Calu3 (cell line): ENCODE measurements around the gene MTMR12. TPM values are rescaled to one million over a fixed set of nuclear protein-coding genes. Genes with fewer than 3 reads are reported as not detected.
A peak's percentile ranks its signal among the peaks of the same experiment; 100 is the strongest.

Experiments used
- BruUV-seq: library from RNA; stranded (reverse); fragments of 400-500 nt; replicated peaks from 2 replicates; lab custom pipeline; 2021; lab: Mats Ljungman, UMichigan
- CTCF ChIA-PET: fragments of 300-600 bp; sonication (Branson Sonifier 250); formaldehyde crosslinking; loops from one replicate; lab custom pipeline; 2022; ENCODE audit warnings: antibody characterized with exemption; lab: Charles Lee
- DNase-seq: peaks from one replicate; pipeline ENCODE4 v3.0.0; 2022
- H3K27ac Mint-ChIP-seq: one replicate; pipeline ENCODE4 v1.8.0; 2022; ENCODE audit warnings: mixed read lengths; ENCODE audit not compliant: unreplicated experiment
- H3K27me3 Mint-ChIP-seq: one replicate; pipeline ENCODE4 v1.8.0; 2022; ENCODE audit warnings: mixed read lengths; ENCODE audit not compliant: unreplicated experiment
- H3K36me3 Mint-ChIP-seq: one replicate; pipeline ENCODE4 v1.8.0; 2022; ENCODE audit warnings: mild to moderate bottlenecking, moderate library complexity, mixed read lengths; ENCODE audit not compliant: insufficient read depth, unreplicated experiment
- H3K4me1 Mint-ChIP-seq: one replicate; pipeline ENCODE4 v1.8.0; 2022; ENCODE audit warnings: mild to moderate bottlenecking, low read depth, mixed read lengths; ENCODE audit not compliant: unreplicated experiment
- H3K4me3 Mint-ChIP-seq: one replicate; pipeline ENCODE4 v1.8.0; 2022; ENCODE audit warnings: mild to moderate bottlenecking, low read depth, moderate library complexity, mixed read lengths; ENCODE audit not compliant: unreplicated experiment
- H3K9me3 Mint-ChIP-seq: one replicate; pipeline ENCODE4 v1.8.0; 2022; ENCODE audit warnings: low read depth, mixed read lengths; ENCODE audit not compliant: unreplicated experiment
- CTCF ChIP-seq: fragments of 200-600 bp; IDR thresholded peaks from one replicate; pipeline ENCODE4 v1.8.0; 2022; ENCODE audit warnings: antibody characterized with exemption; ENCODE audit not compliant: unreplicated experiment
- intact Hi-C: fragments of 100-400 bp; cut with micrococcal nuclease; formaldehyde crosslinking; loops from one replicate; pipeline ENCODE4 v1.10.0; 2022; ENCODE audit not compliant: unreplicated experiment
- total RNA-seq: library from RNA; stranded (reverse); gene quantifications from 2 replicates; pipeline ENCODE4 v1.2.3, GENCODE V29; 2022

The MTMR12 gene
- total RNA-seq, 1 experiment from 2014 or later = 42.7 TPM

GRCh38 chr5:32307769-32308194 is 5.0 kb downstream of the MTMR12 start:
- Mint-ChIP-seq H3K4me3 (no peak overlapping the region), H3K9me3 (no peaks in the 10 kb centered on the region), H3K4me1 (peaks cover 71% of the 10 kb centered on the region), H3K27ac (no peak overlapping the region), H3K27me3 (no peaks in the 10 kb centered on the region), H3K36me3 (peaks cover 46% of the 10 kb centered on the region)
- no peak for DNase-seq
- CTCF ChIA-PET = interaction anchor here (0.6 to 1.2 kb wide), 3 partner anchors 24 to 1128 kb away, joined by 3 to 5 read pairs (median 5); no protein-coding TSS in a partner anchor
- BruUV-seq = no TSS peak
- TF ChIP-seq CTCF = no peak
- intact Hi-C loops = no loop called here

- H3K27ac Mint-ChIP-seq = no peak overlapping the region
- intact Hi-C loops = no loop called here
- CTCF ChIA-PET = no interaction called here
- H3K9me3 Mint-ChIP-seq = no peaks in the 10 kb centered on the region
- H3K27me3 Mint-ChIP-seq = no peaks in the 10 kb centered on the region
- no peak overlapping the region for H3K4me3 Mint-ChIP-seq
- BruUV-seq = no TSS peak
- DNase-seq = no peak
- peaks cover 77% of the 10 kb centered on the region for H3K4me1 Mint-ChIP-seq
- H3K36me3 Mint-ChIP-seq = peaks cover 42% of the 10 kb centered on the region
- TF ChIP-seq CTCF = no peak
These were observed 8.1 kb downstream of the MTMR12 start for GRCh38 chr5:32304622-32305021.

GRCh38 chr5:32303755-32304120 is 9.0 kb downstream of the MTMR12 start:
- Mint-ChIP-seq H3K4me3 (peak overlapping the region; percentile 52), H3K9me3 (no peaks in the 10 kb centered on the region), H3K27me3 (no peaks in the 10 kb centered on the region), H3K4me1 (peaks cover 75% of the 10 kb centered on the region), H3K27ac (peak overlapping the region; percentile 91), H3K36me3 (peaks cover 39% of the 10 kb centered on the region)
- no peak for DNase-seq
- BruUV-seq = no TSS peak
- CTCF ChIA-PET = interaction anchor here (0.7 to 1.3 kb wide), 4 partner anchors 9 to 70 kb away, joined by 3 to 7 read pairs (median 4); partner anchors contain the start of gene MTMR12
- intact Hi-C loops = loop anchor here (2.0 kb wide), 1 partner anchor 71 kb away; no protein-coding TSS in a partner anchor
- TF ChIP-seq CTCF = no peak

DNA sequence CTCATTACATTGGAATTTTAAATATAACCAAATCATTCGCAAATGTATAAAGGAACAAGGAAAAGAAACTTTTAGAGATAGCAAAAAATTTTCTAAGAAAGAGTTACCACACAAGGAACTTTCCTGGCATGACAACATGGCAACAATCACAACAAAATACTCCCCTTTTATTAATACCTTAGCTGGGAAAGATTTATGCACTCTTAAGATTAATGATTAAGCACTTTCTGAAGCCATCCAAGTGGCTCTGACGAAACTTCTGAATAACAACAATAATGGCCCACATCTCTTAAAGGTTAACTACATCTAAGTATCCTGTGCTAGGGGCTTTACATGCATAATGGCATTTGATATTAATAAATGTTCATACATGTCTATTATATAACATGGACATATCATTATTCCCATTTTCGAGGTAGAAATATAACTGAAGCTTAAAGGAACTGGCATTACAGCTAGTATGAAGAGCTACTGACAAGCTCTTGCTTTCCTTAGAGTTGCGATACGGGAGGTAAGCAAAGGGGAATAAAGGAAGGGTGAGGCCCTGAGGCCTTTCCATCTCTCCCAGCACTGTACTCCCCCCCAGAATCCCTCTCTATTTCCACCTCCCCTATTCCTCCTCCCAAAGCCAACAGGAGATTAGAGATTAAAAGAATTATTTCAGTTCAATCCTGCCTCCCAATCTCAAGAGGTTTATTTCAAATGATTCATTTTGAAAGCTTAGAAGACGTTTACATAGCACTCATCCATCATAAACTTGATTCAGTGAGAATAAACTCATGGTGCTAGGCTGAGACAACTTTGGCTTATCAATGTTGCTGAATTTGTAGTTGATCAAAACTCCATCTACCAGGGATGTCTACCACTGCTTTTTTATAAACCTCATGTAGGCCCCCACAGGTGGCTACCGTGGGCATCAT is 9.6 kb downstream of the MTMR12 start:
- Mint-ChIP-seq H3K9me3 (no peaks in the 10 kb centered on the region), H3K27ac (peak overlapping the region; percentile 91), H3K27me3 (no peaks in the 10 kb centered on the region), H3K4me3 (peak overlapping the region; percentile 52), H3K4me1 (peaks cover 73% of the 10 kb centered on the region), H3K36me3 (peaks cover 41% of the 10 kb centered on the region)
- no TSS peak for BruUV-seq
- peak; percentile 34 for DNase-seq
- intact Hi-C loops = loop anchor here (2.0 kb wide), 1 partner anchor 70 kb away; no protein-coding TSS in a partner anchor
- TF ChIP-seq CTCF = no peak
- CTCF ChIA-PET = interaction anchor here (0.5 to 1.3 kb wide), 7 partner anchors 9 to 311 kb away, joined by 3 to 7 read pairs (median 4); partner anchors contain the start of gene MTMR12
